Pancreas (tissue), 10 donors: ENCODE results near the gene GTF2A1. TPM values are rescaled to one million over a fixed set of nuclear protein-coding genes. Genes with fewer than 3 reads are reported as not detected.
A peak's percentile ranks its signal among the peaks of the same experiment; 100 is the strongest.

Source experiments
- ATAC-seq, 4 donors: fragments of 200-7000 bp; cut with Tn5 transposase; one replicate each; pipeline versions ENCODE4 v1.8.0 to v1.9.1; 2020; ENCODE audit warnings: mild to moderate bottlenecking in 4 of 4, moderate library complexity in 4 of 4
- DNase-seq, 6 donors: peaks; one replicate each; pipeline ENCODE4 v3.0.0-alpha.2; 2020
- FAIRE-seq: peaks from 2 replicates; lab custom pipeline; 2012; peaks lifted over from hg19 to GRCh38; lab: Jason Lieb, UNC
- H3K27ac ChIP-seq, 4 donors: fragments of 200-600 bp; sonication (generic); 1 replicate in 3 of 4; 2 replicates in 1 of 4; pipeline versions ENCODE4 v1.5.0 to v1.8.0; 2020
- H3K27me3 ChIP-seq, 4 donors: fragments of 200-600 bp; one replicate each; pipeline ENCODE4 v1.8.0; 2021
- H3K36me3 ChIP-seq, 3 donors: fragments of 200-600 bp; sonication (generic) in 1 of 3; one replicate each; pipeline versions ENCODE4 v1.5.0 to v1.8.0; 2020 to 2021
- H3K4me1 ChIP-seq, 3 donors: fragments of 200-600 bp; one replicate each; pipeline ENCODE4 v1.8.0; 2021
- H3K4me3 ChIP-seq, 4 donors: fragments of 200-600 bp; sonication (generic) in 2 of 4; one replicate each; pipeline versions ENCODE4 v1.5.0 to v1.8.0; 2020 to 2021
- H3K9me3 ChIP-seq, 4 donors: fragments of 200-600 bp; one replicate each; pipeline ENCODE4 v1.8.0; 2021
- CTCF ChIP-seq, 4 donors: fragments of 200-600 bp; sonication (generic) in 3 of 4; IDR thresholded peaks; one replicate each; pipeline versions ENCODE4 v1.5.0 to v1.8.0; 2021; ENCODE audit warnings: antibody characterized with exemption in 4 of 4
- WGBS, 2 donors: extraction: QIAGEN DNeasy Blood & Tissue Kit; methylation state at CpG; one replicate each; pipeline ENCODE4 v1.1.7; 2013; 5-methylcytosine and 5-hydroxymethylcytosine counted together
- intact Hi-C, 3 donors: fragments of 100-400 bp; cut with DNase I; formaldehyde crosslinking; loops; one replicate each; pipeline versions ENCODE4 v1.11.1 to v1.14.2; 2022
- polyA plus RNA-seq, 2 donors: library from polyadenylated mRNA; stranded (reverse); fragments of 200-250 nt; gene quantifications; one replicate each; pipeline ENCODE4 v1.2.3, GENCODE V29; 2013
- total RNA-seq, 6 donors: library from RNA; stranded (reverse); fragmentation: NEBNext Ultra II Directional in 4 of 6; extraction: Animal tissue kit (Norgen Biotek cat#: 25700) in 4 of 6; gene quantifications; one replicate each; pipeline versions ENCODE4 v1.2.1 to v1.2.4, GENCODE V29; 2021 to 2023
- donor health status: healthy with polysubstance abuse.
- donor health status: DM: no; HTN: no; CAD: no; lungs with moderate emphysema.
- donor health status: DM: no; HTN: no; CAD: no.
- donor health status: control.
- donor health status: control.
- donor health status: Bipolar disorder and iron deficiency.
- donor health status: DM: yes; HTN: yes; CAD: no.
- donor health status: DM: no; HTN: no; CAD: no.
- donor health status: DM: no; HTN: no; CAD: no.
- donor health status: DM: yes; HTN: yes; CAD: no.

GTF2A1 gene
- total and polyA plus RNA-seq, 8 donors, result 2.4 to 14.6 (median 10.5) TPM

- no peak overlapping the region for H3K27ac ChIP-seq
- no peaks in the 10 kb centered on the region for H3K9me3 ChIP-seq
- peaks cover 0 to 3% (median 0%) of the 10 kb centered on the region in 3 donors for H3K4me1 ChIP-seq
- ATAC-seq (no peak), DNase-seq (no peak), FAIRE-seq (no peak)
- intact Hi-C loops, result loop anchor here in 1 of 3 donors (10.0 kb wide), 1 partner anchor 166 kb away; no protein-coding TSS in a partner anchor
- 87 to 88% methylated on average over 7 of the region's 7 CpGs for WGBS, 2 donors
- no peak overlapping the region for H3K4me3 ChIP-seq
- H3K36me3 ChIP-seq, result no peaks in the 10 kb centered on the region
- no peak for TF ChIP-seq CTCF (IDR thresholded peaks at IDR 0.05)
- H3K27me3 ChIP-seq, result no peaks in the 10 kb centered on the region
Measured at GRCh38 chr14:81161088-81161487, 59.7 kb downstream of the GTF2A1 start.

- 89 to 93% methylated on average over 1 of the region's 1 CpG for WGBS, 2 donors
- Histone ChIP-seq H3K27ac (no peak overlapping the region), H3K9me3 (no peaks in the 10 kb centered on the region), H3K36me3 (no peaks in the 10 kb centered on the region), H3K4me3 (no peak overlapping the region), H3K27me3 (no peaks in the 10 kb centered on the region), H3K4me1 (no peaks in the 10 kb centered on the region)
- TF ChIP-seq CTCF (IDR thresholded peaks at IDR 0.05), result no peak
- DNase-seq (no peak), FAIRE-seq (no peak), ATAC-seq (no peak)
- intact Hi-C loops, result no loop called here
Measured at GRCh38 chr14:81157431-81157830, 63.3 kb downstream of the GTF2A1 start.

- Histone ChIP-seq H3K4me3 (no peak overlapping the region), H3K4me1 (no peaks in the 10 kb centered on the region), H3K36me3 (no peaks in the 10 kb centered on the region), H3K27me3 (no peaks in the 10 kb centered on the region), H3K9me3 (no peaks in the 10 kb centered on the region), H3K27ac (no peak overlapping the region)
- no peak for FAIRE-seq
- no peak for TF ChIP-seq CTCF (IDR thresholded peaks at IDR 0.05)
- 66 to 76% methylated on average over 1 of the region's 1 CpG for WGBS, 2 donors
- no peak for DNase-seq
- ATAC-seq, result no peak
- intact Hi-C loops, result no loop called here
Measured at GRCh38 chr14:81153187-81153586, 67.6 kb downstream of the GTF2A1 start.

- Histone ChIP-seq H3K27me3 (no peaks in the 10 kb centered on the region), H3K9me3 (no peaks in the 10 kb centered on the region), H3K27ac (no peak overlapping the region), H3K4me3 (no peak overlapping the region), H3K36me3 (no peaks in the 10 kb centered on the region), H3K4me1 (peaks cover 0 to 5% (median 0%) of the 10 kb centered on the region in 3 donors)
- no peak for TF ChIP-seq CTCF (IDR thresholded peaks at IDR 0.05)
- 34% methylated on average over 4 of the region's 4 CpGs for WGBS, 2 donors
- ATAC-seq, result peak in 2 of 4 donors; percentile 34 to 41
- no peak for DNase-seq
- intact Hi-C loops, result no loop called here
- no peak for FAIRE-seq
Measured at GRCh38 chr14:81148635-81149034, 72.1 kb downstream of the GTF2A1 start.

- H3K36me3 ChIP-seq, result no peaks in the 10 kb centered on the region
- no peak for ATAC-seq
- H3K9me3 ChIP-seq, result no peaks in the 10 kb centered on the region
Measured at GRCh38 chr14:81147140-81147897, 73.4 kb downstream of the GTF2A1 start.

More at GRCh38 chr14:81147140-81147897, 73.4 kb downstream of the GTF2A1 start:
- no peaks in the 10 kb centered on the region for H3K27me3 ChIP-seq
- peaks cover 0 to 5% (median 0%) of the 10 kb centered on the region in 3 donors for H3K4me1 ChIP-seq
- intact Hi-C loops, result no loop called here
- H3K27ac ChIP-seq, result no peak overlapping the region
- H3K4me3 ChIP-seq, result no peak overlapping the region
- 50 to 57% methylated on average over 2 of the region's 2 CpGs for WGBS, 2 donors
- no peak for DNase-seq
- no peak for TF ChIP-seq CTCF (IDR thresholded peaks at IDR 0.05)
- FAIRE-seq, result no peak
